Endothelial cell of umbilical vein (primary cell): ENCODE data around the gene CASP2.

ENCODE experiments used
- CTCF ChIP-seq, 2 donors: IDR thresholded peaks; 1 replicate in 1 of 2; 2 replicates in 1 of 2; pipeline ENCODE4 v1.5.1; 2011; ENCODE audit warnings: low read length in 2 of 2, mild to moderate bottlenecking in 2 of 2, moderate library complexity in 2 of 2, control low read depth in 1 of 2, inconsistent platforms in 1 of 2, low read depth in 1 of 2; ENCODE audit not compliant: insufficient read depth in 1 of 2; ENCODE audit errors: extremely low read depth in 1 of 2
- EZH2 ChIP-seq: IDR thresholded peaks from 2 replicates; pipeline ENCODE4 v1.6.1; 2012; ENCODE audit warnings: borderline replicate concordance, low read depth, mild to moderate bottlenecking, moderate library complexity, low read length, inconsistent platforms; ENCODE audit not compliant: severe bottlenecking
- JUN ChIP-seq: IDR thresholded peaks from 2 replicates; pipeline ENCODE4 v1.6.1; 2011; ENCODE audit warnings: borderline replicate concordance, low read depth; ENCODE audit not compliant: insufficient read length, insufficient read depth
- MAX ChIP-seq: IDR thresholded peaks from 2 replicates; pipeline ENCODE4 v1.6.1; 2011; ENCODE audit not compliant: insufficient read depth, insufficient read length
- MYC ChIP-seq: IDR thresholded peaks from one replicate; pipeline ENCODE4 v1.6.1; 2011; ENCODE audit warnings: mild to moderate bottlenecking, low read depth, low read length
- POLR2A ChIP-seq: IDR thresholded peaks from 2 replicates; pipeline ENCODE4 v1.6.1; 2012; ENCODE audit warnings: low read depth, mild to moderate bottlenecking, control low read depth, low read length
- POLR2AphosphoS5 ChIP-seq: IDR thresholded peaks from 2 replicates; pipeline ENCODE4 v1.6.1; 2012; ENCODE audit warnings: low read depth, mild to moderate bottlenecking, control low read depth, low read length, moderate library complexity; ENCODE audit not compliant: insufficient read depth

- TF ChIP-seq CTCF (IDR thresholded peaks at IDR 0.05; ENCODE audit: extremely low read depth in 1 of 2, insufficient read depth in 1 of 2, low read depth in 1 of 2, low read length in 2 of 2) = no peak
- no peak for TF ChIP-seq POLR2A
- TF ChIP-seq POLR2AphosphoS5 = no peak
- no peak for TF ChIP-seq MYC
- TF ChIP-seq MAX = no peak
- TF ChIP-seq JUN = no peak
- TF ChIP-seq EZH2 = no peak
These were observed 68.4 kb downstream of the CASP2 start for GRCh38 chr7:143356414-143357050.
